SK-N-MC (cell line): ENCODE results near the gene FSTL4.

Experiments used
- EZH2 ChIP-seq: fragments of 200-600 bp; sonication (generic); IDR thresholded peaks from one replicate; pipeline ENCODE4 v1.6.1; 2017; ENCODE audit warnings: antibody characterized with exemption
- FOXP2 ChIP-seq: optimal IDR thresholded peaks from 2 replicates; pipeline ENCODE3; 2011; ENCODE audit warnings: mild to moderate bottlenecking, moderate library complexity; ENCODE audit not compliant: insufficient read depth; ENCODE audit errors: extremely low read length, control extremely low read depth
- POLR2AphosphoS5 ChIP-seq: IDR thresholded peaks from 2 replicates; pipeline ENCODE4 v1.6.1; 2012; ENCODE audit warnings: mild to moderate bottlenecking, low read depth, low read length, borderline replicate concordance

DNA sequence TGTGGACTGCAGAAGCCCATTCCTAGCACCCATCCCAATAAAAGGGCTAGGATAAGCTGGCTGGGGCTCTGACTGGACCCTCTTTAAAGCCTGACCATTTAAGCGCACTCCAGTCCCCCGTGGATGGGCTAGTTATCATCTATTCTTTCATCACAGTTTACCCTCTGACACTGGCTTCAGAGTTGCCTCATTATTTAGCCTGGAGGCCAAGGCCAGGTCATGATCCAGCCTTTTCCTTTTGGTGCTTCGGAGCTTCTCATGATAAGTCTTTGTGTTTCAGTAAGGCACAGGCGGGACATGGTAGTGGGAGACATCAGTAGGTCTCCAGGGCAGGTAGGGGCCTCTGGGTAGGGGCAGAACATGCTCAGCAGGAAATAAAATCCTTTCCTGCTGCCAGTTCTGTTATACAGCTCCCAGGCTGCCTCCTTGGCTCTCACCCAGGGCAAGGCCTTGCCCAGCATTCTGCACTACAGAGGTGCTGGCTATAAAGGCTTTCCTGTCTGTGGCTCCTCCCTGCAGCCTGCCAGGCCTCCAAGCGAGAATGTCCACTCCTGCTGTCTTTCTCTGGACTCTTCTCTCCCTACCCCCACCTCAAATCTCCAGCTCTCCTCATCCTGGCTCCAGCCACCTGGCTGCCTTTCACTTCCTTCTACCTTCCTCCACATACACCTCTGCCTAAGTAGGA is 128.8 kb downstream of the FSTL4 start:
- no peak for TF ChIP-seq POLR2AphosphoS5
- no peak for TF ChIP-seq EZH2
- TF ChIP-seq FOXP2, result no peak
